ENCODE measurements around the gene NDST1. TPM values are rescaled to one million over a fixed set of nuclear protein-coding genes. Genes with fewer than 3 reads are reported as not detected.

Gene NDST1
- total and polyA plus RNA-seq, 10 of the 15 experiments (the other 5 are each of a cell fraction or from before 2014, with no cell fraction given): 0.20 to 53.5 (median 12.9) TPM

GRCh38 chr5:150538007-150538917 lies 30.3 kb downstream of the NDST1 start:
- Histone ChIP-seq H3K9ac (ENCODE audit: control insufficient read depth, insufficient read depth, low read length) (no peak overlapping the region), H3K4me1 (ENCODE audit: control insufficient read depth, insufficient read depth, low read length) (no peaks in the 10 kb centered on the region), H4K20me1 (ENCODE audit: control insufficient read depth, insufficient read depth) (no peaks in the 10 kb centered on the region), H3K9me3 (replicated peaks; ENCODE audit: control insufficient read depth, insufficient read depth, low read length) (no peaks in the 10 kb centered on the region), H3K27me3 (replicated peaks in 1 of 2; ENCODE audit: control insufficient read depth in 2 of 2, insufficient read depth in 2 of 2, low read length in 1 of 2) (no peaks in the 10 kb centered on the region), H3K27ac (ENCODE audit: control insufficient read depth, insufficient read depth) (no peak overlapping the region), H3K36me3 (ENCODE audit: control insufficient read depth in 2 of 2, insufficient read depth in 2 of 2, low read length in 1 of 2) (peaks cover 10 to 40% of the 10 kb centered on the region in 2 experiments), H3K79me2 (ENCODE audit: control insufficient read depth, insufficient read depth, low read length) (no peaks in the 10 kb centered on the region), H3K4me2 (ENCODE audit: control insufficient read depth, insufficient read depth) (no peak overlapping the region), H3K4me3 (no peak overlapping the region), H2AFZ (ENCODE audit: control insufficient read depth, low read depth, low read length) (no peak overlapping the region)
- TF ChIP-seq BCL3 (IDR thresholded peaks at IDR 0.05; ENCODE audit: borderline replicate concordance, insufficient read depth, low read depth, low read length, poor library complexity, severe bottlenecking) (no peak), RB1 (IDR thresholded peaks at IDR 0.05; ENCODE audit: borderline replicate concordance) (no peak)
- in situ Hi-C loops (cut with MboI) (no loop called here), intact Hi-C loops (cut with micrococcal nuclease; ENCODE audit: unreplicated experiment) (no loop called here)
- CTCF ChIA-PET: interaction anchor here (1.1 kb wide), 1 partner anchor 88 kb away, joined by 5 read pairs; no protein-coding TSS in a partner anchor
- TSS peak; percentile 26 for BruUV-seq (replicated peaks)
- 77% methylated on average over 8 of the region's 8 CpGs for WGBS (ENCODE audit: insufficient coverage, insufficient replicate concordance, low lambda C conversion rate, missing lambda C conversion rate)
- ATAC-seq (no peak), FAIRE-seq (no peak), DNase-seq (ENCODE audit: low read depth, low spot score) (no peak)
- POLR2A ChIA-PET: no interaction called here
- RAD21 ChIA-PET (ENCODE audit: unreplicated experiment): interaction anchor here (1.0 kb wide), 1 partner anchor 77 kb away, joined by 3 read pairs; no protein-coding TSS in a partner anchor
- SMC1A ChIA-PET (ENCODE audit: uncharacterized antibody, unreplicated experiment): interaction anchor here (1.2 kb wide), 1 partner anchor 79 kb away, joined by 3 read pairs; no protein-coding TSS in a partner anchor

- Histone ChIP-seq H3K27ac (ENCODE audit: control insufficient read depth, insufficient read depth) (no peak overlapping the region), H4K20me1 (ENCODE audit: control insufficient read depth, insufficient read depth) (no peaks in the 10 kb centered on the region), H3K9me3 (replicated peaks; ENCODE audit: control insufficient read depth, insufficient read depth, low read length) (no peaks in the 10 kb centered on the region), H3K4me3 (no peak overlapping the region), H3K4me1 (ENCODE audit: control insufficient read depth, insufficient read depth, low read length) (no peaks in the 10 kb centered on the region), H3K9ac (ENCODE audit: control insufficient read depth, insufficient read depth, low read length) (no peak overlapping the region), H3K27me3 (replicated peaks in 1 of 2; ENCODE audit: control insufficient read depth in 2 of 2, insufficient read depth in 2 of 2, low read length in 1 of 2) (no peaks in the 10 kb centered on the region), H2AFZ (ENCODE audit: control insufficient read depth, low read depth, low read length) (no peak overlapping the region), H3K4me2 (ENCODE audit: control insufficient read depth, insufficient read depth) (no peak overlapping the region), H3K79me2 (ENCODE audit: control insufficient read depth, insufficient read depth, low read length) (no peaks in the 10 kb centered on the region), H3K36me3 (ENCODE audit: control insufficient read depth in 2 of 2, insufficient read depth in 2 of 2, low read length in 1 of 2) (peaks cover 7 to 38% of the 10 kb centered on the region in 2 experiments)
- CTCF ChIA-PET: no interaction called here
- SMC1A ChIA-PET (ENCODE audit: uncharacterized antibody, unreplicated experiment): no interaction called here
- no peak for ATAC-seq
- POLR2A ChIA-PET: no interaction called here
- DNase-seq (ENCODE audit: low read depth, low spot score): no peak
- BruUV-seq (replicated peaks): no TSS peak
- intact Hi-C loops (cut with micrococcal nuclease; ENCODE audit: unreplicated experiment): no loop called here
- WGBS (ENCODE audit: insufficient coverage, insufficient replicate concordance, low lambda C conversion rate, missing lambda C conversion rate): 97% methylated on average over 9 of the region's 9 CpGs
- RAD21 ChIA-PET (ENCODE audit: unreplicated experiment): interaction anchor here (1.0 kb wide), 1 partner anchor 78 kb away, joined by 3 read pairs; no protein-coding TSS in a partner anchor
- FAIRE-seq: no peak
- in situ Hi-C loops (cut with MboI): no loop called here
- no peak for TF ChIP-seq IRF5 (IDR thresholded peaks at IDR 0.05; ENCODE audit: borderline replicate concordance)
- TF ChIP-seq BACH1 (IDR thresholded peaks at IDR 0.05; ENCODE audit: borderline replicate concordance): no peak
- TF ChIP-seq POU2F2 (IDR thresholded peaks at IDR 0.05; ENCODE audit: borderline replicate concordance, low read depth, low read length): no peak
- TF ChIP-seq STAT1 (conservative IDR thresholded peaks at IDR 0.05): no peak
- no peak for TF ChIP-seq HCFC1 (IDR thresholded peaks at IDR 0.05; ENCODE audit: low read length)
- no peak for TF ChIP-seq TARDBP (IDR thresholded peaks at IDR 0.05; ENCODE audit: borderline replicate concordance)
- no peak for TF ChIP-seq ZBTB4 (CRISPR knock-in tag; IDR thresholded peaks at IDR 0.05)
- no peak for TF ChIP-seq ZNF384 (IDR thresholded peaks at IDR 0.05; ENCODE audit: borderline replicate concordance, low read depth, low read length)
These were observed 31.3 kb downstream of the NDST1 start for GRCh38 chr5:150539206-150539605.

Data from GM12878 (cell line).